ENCODE results near the gene MTREX.

The MTREX gene

GRCh38 chr5:55377810-55378209 lies 70.0 kb downstream of the MTREX start:
- H3K27me3 Mint-ChIP-seq (ENCODE audit: low read depth): no peaks in the 10 kb centered on the region
- H3K36me3 Mint-ChIP-seq (ENCODE audit: low read depth): peaks cover 64% of the 10 kb centered on the region
- peaks cover 20% of the 10 kb centered on the region for H3K9me3 Mint-ChIP-seq
- no peak overlapping the region for H3K27ac Mint-ChIP-seq
- no peak for DNase-seq (ENCODE audit: low spot score)
- no peaks in the 10 kb centered on the region for H3K4me1 Mint-ChIP-seq (ENCODE audit: low read depth)
- H3K4me3 Mint-ChIP-seq: no peak overlapping the region

GRCh38 chr5:55383254-55383653 lies 75.5 kb downstream of the MTREX start:
- no peaks in the 10 kb centered on the region for H3K27me3 Mint-ChIP-seq (ENCODE audit: low read depth)
- peaks cover 65% of the 10 kb centered on the region for H3K36me3 Mint-ChIP-seq (ENCODE audit: low read depth)
- no peak overlapping the region for H3K4me3 Mint-ChIP-seq
- peaks cover 11% of the 10 kb centered on the region for H3K4me1 Mint-ChIP-seq (ENCODE audit: low read depth)
- no peak overlapping the region for H3K27ac Mint-ChIP-seq
- DNase-seq (ENCODE audit: low spot score): no peak
- peaks cover 27% of the 10 kb centered on the region for H3K9me3 Mint-ChIP-seq

- H3K27ac Mint-ChIP-seq: peak overlapping the region; percentile 18
- H3K4me1 Mint-ChIP-seq (ENCODE audit: low read depth): peaks cover 11% of the 10 kb centered on the region
- H3K9me3 Mint-ChIP-seq: peaks cover 27% of the 10 kb centered on the region
- peak overlapping the region; percentile 13 for H3K4me3 Mint-ChIP-seq
- H3K36me3 Mint-ChIP-seq (ENCODE audit: low read depth): peaks cover 63% of the 10 kb centered on the region
- no peak for DNase-seq (ENCODE audit: low spot score)
- no peaks in the 10 kb centered on the region for H3K27me3 Mint-ChIP-seq (ENCODE audit: low read depth)
Observed at GRCh38 chr5:55384072-55384471, 76.3 kb downstream of the MTREX start.

GRCh38 chr5:55385227-55385626 lies 77.4 kb downstream of the MTREX start:
- H3K36me3 Mint-ChIP-seq (ENCODE audit: low read depth): peaks cover 61% of the 10 kb centered on the region
- no peak for DNase-seq (ENCODE audit: low spot score)
- peaks cover 11% of the 10 kb centered on the region for H3K4me1 Mint-ChIP-seq (ENCODE audit: low read depth)
- peaks cover 23% of the 10 kb centered on the region for H3K9me3 Mint-ChIP-seq
- H3K27ac Mint-ChIP-seq: no peak overlapping the region
- no peaks in the 10 kb centered on the region for H3K27me3 Mint-ChIP-seq (ENCODE audit: low read depth)
- no peak overlapping the region for H3K4me3 Mint-ChIP-seq

GRCh38 chr5:55385846-55386245 lies 78.1 kb downstream of the MTREX start:
- Mint-ChIP-seq H3K9me3 (peaks cover 23% of the 10 kb centered on the region), H3K4me1 (ENCODE audit: low read depth) (peaks cover 11% of the 10 kb centered on the region), H3K36me3 (ENCODE audit: low read depth) (peaks cover 61% of the 10 kb centered on the region), H3K4me3 (no peak overlapping the region), H3K27ac (no peak overlapping the region), H3K27me3 (ENCODE audit: low read depth) (no peaks in the 10 kb centered on the region)
- DNase-seq (ENCODE audit: low spot score): no peak

GRCh38 chr5:55386356-55386755 lies 78.6 kb downstream of the MTREX start:
- Mint-ChIP-seq H3K27me3 (ENCODE audit: low read depth) (no peaks in the 10 kb centered on the region), H3K4me3 (no peak overlapping the region), H3K9me3 (peaks cover 24% of the 10 kb centered on the region), H3K4me1 (ENCODE audit: low read depth) (peaks cover 11% of the 10 kb centered on the region), H3K27ac (no peak overlapping the region), H3K36me3 (ENCODE audit: low read depth) (peaks cover 62% of the 10 kb centered on the region)
- DNase-seq (ENCODE audit: low spot score): no peak

- Mint-ChIP-seq H3K27me3 (ENCODE audit: low read depth) (no peaks in the 10 kb centered on the region), H3K36me3 (ENCODE audit: low read depth) (peaks cover 66% of the 10 kb centered on the region), H3K27ac (no peak overlapping the region), H3K4me1 (ENCODE audit: low read depth) (peaks cover 11% of the 10 kb centered on the region), H3K4me3 (no peak overlapping the region), H3K9me3 (peaks cover 23% of the 10 kb centered on the region)
- DNase-seq (ENCODE audit: low spot score): no peak
Observed at GRCh38 chr5:55387865-55388264, 80.1 kb downstream of the MTREX start.

- no peak for DNase-seq (ENCODE audit: low spot score)
- Mint-ChIP-seq H3K9me3 (peaks cover 7% of the 10 kb centered on the region), H3K27me3 (ENCODE audit: low read depth) (no peaks in the 10 kb centered on the region), H3K4me1 (ENCODE audit: low read depth) (peaks cover 6% of the 10 kb centered on the region), H3K4me3 (no peak overlapping the region), H3K36me3 (ENCODE audit: low read depth) (peaks cover 52% of the 10 kb centered on the region), H3K27ac (no peak overlapping the region)
Observed at GRCh38 chr5:55391707-55392106, 83.9 kb downstream of the MTREX start.

- Mint-ChIP-seq H3K27ac (no peak overlapping the region), H3K27me3 (ENCODE audit: low read depth) (no peaks in the 10 kb centered on the region), H3K4me1 (ENCODE audit: low read depth) (peaks cover 6% of the 10 kb centered on the region), H3K9me3 (peaks cover 7% of the 10 kb centered on the region), H3K4me3 (no peak overlapping the region), H3K36me3 (ENCODE audit: low read depth) (peaks cover 52% of the 10 kb centered on the region)
- no peak for DNase-seq (ENCODE audit: low spot score)
Observed at GRCh38 chr5:55392669-55393068, 84.9 kb downstream of the MTREX start.

GRCh38 chr5:55393501-55394175 lies 85.8 kb downstream of the MTREX start:
- no peaks in the 10 kb centered on the region for H3K27me3 Mint-ChIP-seq (ENCODE audit: low read depth)
- H3K4me3 Mint-ChIP-seq: no peak overlapping the region
- H3K36me3 Mint-ChIP-seq (ENCODE audit: low read depth): peaks cover 49% of the 10 kb centered on the region
- no peak for DNase-seq (ENCODE audit: low spot score)
- H3K27ac Mint-ChIP-seq: no peak overlapping the region
- peaks cover 6% of the 10 kb centered on the region for H3K4me1 Mint-ChIP-seq (ENCODE audit: low read depth)
- H3K9me3 Mint-ChIP-seq: peaks cover 7% of the 10 kb centered on the region

GRCh38 chr5:55402199-55402598 lies 94.4 kb downstream of the MTREX start:
- Mint-ChIP-seq H3K27me3 (ENCODE audit: low read depth) (no peaks in the 10 kb centered on the region), H3K4me3 (no peak overlapping the region), H3K36me3 (ENCODE audit: low read depth) (peaks cover 20% of the 10 kb centered on the region), H3K9me3 (no peaks in the 10 kb centered on the region), H3K4me1 (ENCODE audit: low read depth) (no peaks in the 10 kb centered on the region), H3K27ac (no peak overlapping the region)
- DNase-seq (ENCODE audit: low spot score): no peak

GRCh38 chr5:55406292-55406691 lies 98.5 kb downstream of the MTREX start:
- H3K9me3 Mint-ChIP-seq: no peaks in the 10 kb centered on the region
- no peaks in the 10 kb centered on the region for H3K27me3 Mint-ChIP-seq (ENCODE audit: low read depth)
- peaks cover 6% of the 10 kb centered on the region for H3K4me1 Mint-ChIP-seq (ENCODE audit: low read depth)
- peaks cover 22% of the 10 kb centered on the region for H3K36me3 Mint-ChIP-seq (ENCODE audit: low read depth)
- no peak for DNase-seq (ENCODE audit: low spot score)
- no peak overlapping the region for H3K4me3 Mint-ChIP-seq
- no peak overlapping the region for H3K27ac Mint-ChIP-seq

GRCh38 chr5:55407059-55407684 lies 99.4 kb downstream of the MTREX start:
- Mint-ChIP-seq H3K27ac (no peak overlapping the region), H3K4me1 (ENCODE audit: low read depth) (peaks cover 11% of the 10 kb centered on the region), H3K4me3 (no peak overlapping the region), H3K9me3 (no peaks in the 10 kb centered on the region), H3K36me3 (ENCODE audit: low read depth) (peaks cover 25% of the 10 kb centered on the region), H3K27me3 (ENCODE audit: low read depth) (no peaks in the 10 kb centered on the region)
- DNase-seq (ENCODE audit: low spot score): no peak

GRCh38 chr5:55407984-55408383 lies 100.2 kb downstream of the MTREX start:
- peaks cover 28% of the 10 kb centered on the region for H3K36me3 Mint-ChIP-seq (ENCODE audit: low read depth)
- H3K4me3 Mint-ChIP-seq: no peak overlapping the region
- H3K27ac Mint-ChIP-seq: no peak overlapping the region
- DNase-seq (ENCODE audit: low spot score): no peak
- H3K9me3 Mint-ChIP-seq: no peaks in the 10 kb centered on the region
- peaks cover 11% of the 10 kb centered on the region for H3K4me1 Mint-ChIP-seq (ENCODE audit: low read depth)
- no peaks in the 10 kb centered on the region for H3K27me3 Mint-ChIP-seq (ENCODE audit: low read depth)

- no peaks in the 10 kb centered on the region for H3K27me3 Mint-ChIP-seq (ENCODE audit: low read depth)
- H3K36me3 Mint-ChIP-seq (ENCODE audit: low read depth): peaks cover 27% of the 10 kb centered on the region
- H3K27ac Mint-ChIP-seq: no peak overlapping the region
- DNase-seq (ENCODE audit: low spot score): no peak
- H3K9me3 Mint-ChIP-seq: no peaks in the 10 kb centered on the region
- no peak overlapping the region for H3K4me3 Mint-ChIP-seq
- peaks cover 11% of the 10 kb centered on the region for H3K4me1 Mint-ChIP-seq (ENCODE audit: low read depth)
Observed at GRCh38 chr5:55409775-55410174, 102.0 kb downstream of the MTREX start.
